ENCODE measurements around the gene EEFSEC.

The EEFSEC gene

GRCh38 chr3:128296469-128297251, 143.4 kb downstream of the EEFSEC start:
- DNase-seq = no peak

DNA sequence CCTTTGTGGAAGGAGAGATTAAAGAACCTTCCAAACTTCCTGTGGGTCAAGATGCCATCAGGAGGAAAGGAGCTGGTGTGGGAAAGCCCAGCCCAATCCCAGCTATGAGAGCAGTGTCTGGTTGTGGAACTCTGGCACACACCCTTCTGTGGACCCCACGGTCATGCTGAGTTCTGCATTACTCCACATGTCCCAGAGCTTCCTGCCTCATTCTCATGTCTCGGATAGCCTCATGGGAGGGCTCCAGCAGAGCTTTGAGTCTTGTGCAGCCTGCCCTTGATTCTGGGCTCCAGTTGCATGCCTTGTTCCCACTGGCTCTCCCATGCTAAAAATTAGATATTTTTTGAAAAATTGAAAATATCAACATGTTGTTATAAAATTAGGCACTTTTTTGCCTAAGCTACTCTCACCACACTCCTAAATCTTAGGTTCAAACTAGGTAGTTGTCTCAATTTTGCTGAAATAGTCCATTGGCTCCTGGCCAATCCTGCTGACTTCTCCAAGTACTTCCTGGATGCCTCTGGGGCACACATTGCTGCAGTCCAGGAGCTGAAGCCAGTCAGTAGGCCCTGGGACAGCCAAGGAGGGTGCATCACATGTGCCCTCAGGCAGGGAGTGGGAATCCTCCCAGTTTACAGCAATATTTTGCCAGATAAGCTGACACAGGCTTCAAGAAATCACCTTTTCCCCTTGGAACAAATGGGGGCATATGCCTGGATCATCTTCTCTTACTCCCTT, 144.3 kb downstream of the EEFSEC start:
- no peak for DNase-seq

GRCh38 chr3:128301186-128302023, 148.1 kb downstream of the EEFSEC start:
- DNase-seq = no peak

GRCh38 chr3:128306481-128306880, 153.2 kb downstream of the EEFSEC start:
- no peak for DNase-seq

GRCh38 chr3:128307029-128307633, 153.8 kb downstream of the EEFSEC start:
- no peak for DNase-seq

DNA sequence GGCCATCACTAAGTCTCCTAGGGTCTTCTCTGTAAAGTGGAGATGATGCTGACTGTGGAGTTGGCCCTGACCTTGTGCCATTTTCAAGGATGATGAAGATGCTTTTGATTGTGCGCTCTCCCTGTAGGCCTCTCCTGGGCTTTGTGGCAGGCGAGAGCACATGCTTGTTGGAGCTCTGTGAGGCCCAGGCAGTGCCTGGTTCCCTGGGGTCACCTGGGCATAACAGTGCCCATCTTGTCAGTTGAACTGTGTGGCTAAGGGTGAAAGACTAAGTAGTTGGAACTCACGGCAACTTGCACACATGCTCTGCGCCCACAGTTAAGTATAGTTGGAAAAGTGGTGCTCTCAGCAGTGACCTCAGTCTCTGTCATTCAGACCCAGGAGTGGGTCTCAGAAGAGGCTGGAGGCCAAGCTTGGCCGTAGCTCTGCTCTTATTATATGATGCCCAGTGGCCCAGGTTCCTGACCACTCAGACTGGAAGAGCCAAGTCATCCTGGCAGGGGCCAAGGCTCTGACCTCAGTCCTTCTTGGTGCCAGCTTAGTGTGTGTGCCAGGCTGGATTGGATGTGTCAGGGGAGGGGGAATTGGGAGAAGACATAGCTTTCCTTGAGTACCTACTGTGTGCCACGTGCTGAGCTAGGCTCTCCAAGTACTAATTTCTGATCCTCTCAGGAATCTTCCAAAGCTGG, 154.6 kb downstream of the EEFSEC start:
- DNase-seq = no peak

- DNase-seq = no peak
Measured at GRCh38 chr3:128309026-128309425, 155.7 kb downstream of the EEFSEC start.

GRCh38 chr3:128310286-128311058, 157.2 kb downstream of the EEFSEC start:
- DNase-seq = no peak

DNA sequence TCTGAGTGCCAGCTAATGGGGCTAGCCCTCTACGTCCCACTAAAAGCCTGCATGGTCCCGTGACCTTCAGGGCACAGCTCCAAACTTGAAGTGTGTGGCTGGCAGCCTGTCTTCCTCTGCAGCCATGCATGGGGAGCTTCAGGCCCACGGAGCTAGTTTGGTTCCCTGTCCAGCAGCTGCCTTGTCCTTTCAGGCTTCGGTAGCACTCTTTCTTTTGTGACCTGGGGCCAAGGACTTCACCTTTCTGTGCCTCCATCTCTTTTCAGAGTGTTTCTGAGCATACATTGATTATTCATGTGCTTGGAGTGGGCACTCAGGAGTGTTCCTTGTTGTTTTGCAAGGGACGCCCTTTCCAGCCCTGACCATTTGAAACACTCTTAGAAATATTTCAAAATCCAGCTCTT, 158.2 kb downstream of the EEFSEC start:
- no peak for DNase-seq

DNA sequence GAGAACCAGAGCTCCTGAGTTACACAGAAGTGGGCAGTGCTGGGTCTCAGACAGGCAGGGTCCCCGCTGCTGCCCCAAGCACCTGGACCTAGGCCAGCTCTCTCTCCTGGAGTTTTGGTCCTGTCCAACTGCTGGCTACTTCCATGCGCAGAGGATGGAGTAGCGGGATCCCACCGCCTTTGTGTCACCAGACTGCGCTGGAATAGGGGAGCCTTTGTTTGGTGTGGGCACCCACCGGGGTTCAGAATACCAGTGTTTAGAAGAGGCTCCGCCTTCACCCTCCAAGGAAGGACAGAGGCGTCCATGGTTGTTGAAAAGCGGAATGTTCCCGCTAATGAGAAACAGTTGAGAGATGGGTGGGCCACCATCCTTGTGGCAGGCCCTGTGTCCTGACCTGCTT, 159.0 kb downstream of the EEFSEC start:
- no peak for DNase-seq

DNA sequence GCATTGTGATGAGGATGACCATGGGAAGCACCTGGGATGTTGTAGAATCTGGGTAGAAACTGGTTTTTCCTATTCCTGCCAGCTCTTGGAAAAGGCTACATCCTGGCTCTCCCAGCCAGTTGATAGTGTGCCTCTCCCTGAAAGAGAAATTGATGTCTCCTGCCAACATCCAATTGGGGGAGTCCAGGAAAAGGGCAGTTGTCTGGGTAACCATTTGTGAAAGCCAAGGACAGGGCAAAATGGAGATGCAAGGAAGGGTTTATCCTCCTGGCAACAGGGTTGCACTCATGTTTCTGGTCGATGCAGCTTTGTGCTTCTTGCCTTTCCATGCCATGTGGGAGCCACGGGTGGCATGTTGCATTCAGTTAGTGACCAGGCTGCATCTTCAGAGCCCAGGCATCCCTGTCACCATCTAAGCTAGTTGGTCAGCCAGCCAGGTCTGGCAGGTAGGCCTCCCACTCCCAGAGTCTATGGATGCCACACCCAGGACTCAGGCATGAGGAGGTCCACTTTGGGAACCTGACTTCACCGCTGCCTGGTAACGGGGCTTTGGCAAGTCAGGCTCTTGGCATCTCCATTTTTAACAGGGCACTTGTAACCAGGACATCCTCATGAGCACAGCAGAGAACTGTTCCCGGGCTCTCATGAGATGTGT, 159.9 kb downstream of the EEFSEC start:
- DNase-seq = no peak

DNA sequence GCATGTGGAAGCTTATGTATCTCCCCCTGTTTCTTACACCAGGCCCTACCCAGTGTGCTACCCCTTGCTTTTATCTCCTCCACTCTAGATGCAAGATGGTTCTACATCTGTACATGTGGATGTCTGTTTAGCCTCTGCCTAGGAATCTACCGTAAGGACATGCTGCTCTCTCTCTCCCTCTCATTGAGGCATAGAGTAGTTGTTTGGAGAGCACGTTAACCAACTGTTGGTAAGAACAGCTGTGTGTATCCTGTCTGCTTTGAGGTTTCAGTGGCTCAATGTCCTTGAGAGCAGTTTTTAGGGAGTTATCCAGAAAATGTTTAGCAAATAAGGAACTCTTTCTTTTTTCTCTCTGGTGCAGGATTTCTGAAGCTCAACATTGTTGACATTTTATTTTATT, 160.7 kb downstream of the EEFSEC start:
- DNase-seq = no peak

- DNase-seq = no peak
Measured at GRCh38 chr3:128315313-128315712, 162.0 kb downstream of the EEFSEC start.

DNA sequence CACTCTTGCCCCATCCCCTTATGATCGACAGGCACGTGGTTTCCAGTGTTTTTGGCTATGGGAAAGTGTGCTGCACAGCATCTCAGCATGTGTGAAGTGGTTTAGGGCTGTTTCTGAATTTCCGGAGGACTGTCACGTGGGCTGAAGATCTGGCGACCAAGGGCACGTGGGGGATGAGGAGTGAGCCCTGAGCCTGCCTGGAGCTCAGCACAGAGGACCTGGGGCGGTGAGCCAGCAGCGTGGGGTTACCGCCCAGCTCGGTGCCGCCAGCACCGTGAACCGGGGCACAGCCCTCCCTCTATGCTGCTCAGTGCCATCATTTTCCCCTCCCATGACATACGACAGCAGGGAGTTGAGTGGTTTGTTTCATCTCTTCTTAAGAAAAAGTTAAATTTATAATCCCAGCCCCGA, 163.2 kb downstream of the EEFSEC start:
- peak; percentile 30 to 62 (median 57) for DNase-seq

DNA sequence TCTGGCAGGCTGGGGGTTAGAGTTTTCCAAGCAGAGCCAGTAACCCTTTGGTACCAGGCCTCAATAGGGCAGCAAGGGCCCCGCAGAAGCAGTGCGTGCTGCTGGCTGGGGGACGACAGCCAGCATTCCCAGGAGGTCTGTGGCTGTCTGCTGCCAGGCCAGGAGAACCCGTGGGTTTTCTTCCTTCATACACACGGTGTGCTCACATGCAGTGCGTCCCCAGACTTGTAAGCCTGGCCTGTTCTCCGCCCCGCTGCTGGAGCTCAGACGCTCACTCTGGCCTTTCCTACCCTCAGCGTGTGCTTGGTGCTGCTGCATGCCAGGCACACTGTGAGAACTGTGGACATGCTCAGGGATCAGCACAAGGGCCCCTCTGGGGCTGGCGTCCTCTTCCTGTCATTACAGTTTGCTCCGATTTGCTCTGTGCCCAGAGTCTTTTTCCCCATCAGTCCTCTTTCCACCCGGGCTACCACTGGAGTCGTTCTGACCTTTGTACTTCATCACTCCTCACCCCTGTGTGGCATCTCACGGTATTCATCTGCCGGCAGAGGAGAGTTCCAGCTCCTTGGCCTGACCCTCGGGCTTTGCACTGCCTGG, 163.9 kb downstream of the EEFSEC start:
- DNase-seq = no peak

GRCh38 chr3:128317698-128318231, 164.5 kb downstream of the EEFSEC start:
- DNase-seq = no peak

DNA sequence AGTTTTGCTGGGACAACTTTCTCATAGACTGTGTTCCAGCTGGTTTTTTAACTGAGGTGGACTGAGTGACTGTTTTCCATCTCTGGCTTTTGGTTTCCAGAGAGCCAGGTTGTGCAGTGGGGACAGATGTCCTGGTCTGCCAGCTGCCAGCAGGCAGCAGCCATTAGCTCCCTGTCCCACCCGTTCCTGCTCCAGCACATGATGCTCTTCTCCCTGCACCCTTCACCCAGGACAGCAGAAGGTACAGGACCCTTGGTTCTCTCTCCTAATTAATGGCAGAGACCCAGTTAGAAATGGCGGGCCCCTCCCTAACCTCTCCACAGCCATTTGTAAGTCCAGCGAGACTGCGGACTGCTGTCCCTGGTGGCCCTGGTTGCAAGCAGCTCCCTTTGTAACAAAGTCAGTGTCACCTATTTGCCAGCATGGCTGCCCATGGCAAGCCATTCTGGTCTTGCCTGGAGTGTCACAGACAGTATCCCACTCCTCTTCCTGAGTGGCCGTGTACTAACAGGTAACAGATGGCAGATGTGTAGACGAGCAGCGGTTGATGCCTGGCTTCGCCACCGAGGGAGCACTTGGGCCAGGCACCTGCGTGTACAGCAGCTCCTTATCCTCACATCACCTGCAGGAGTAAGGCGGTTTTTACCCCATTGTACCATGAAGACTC, 165.1 kb downstream of the EEFSEC start:
- no peak for DNase-seq

- DNase-seq = no peak
Measured at GRCh38 chr3:128319107-128319506, 165.8 kb downstream of the EEFSEC start.

DNA sequence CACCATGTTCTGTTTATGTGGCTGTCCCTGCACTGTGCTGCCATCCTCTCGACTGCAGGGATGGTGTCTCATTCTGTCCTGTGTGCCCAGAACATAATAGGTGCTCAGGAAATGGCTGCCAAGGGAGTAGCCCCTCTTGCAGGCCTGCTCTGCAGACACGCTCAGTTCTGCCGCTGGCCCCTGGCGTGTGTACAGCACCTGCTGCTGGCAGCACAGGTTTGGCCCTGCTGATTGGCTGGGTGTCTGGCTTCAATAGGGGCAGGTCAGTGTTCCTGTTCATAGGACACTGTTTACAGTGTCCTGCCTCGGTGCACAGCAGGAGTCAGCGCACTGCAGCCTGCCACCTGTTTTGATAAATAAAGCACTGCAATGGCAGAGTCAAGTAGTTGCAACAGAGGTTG, 166.5 kb downstream of the EEFSEC start:
- no peak for DNase-seq

All from T-helper 1 cell (primary cell).